Loucy (cell line): ENCODE results near the gene SDHA.
"Not testable (repeated sequence)": the region's sequence is repeated elsewhere in the genome, so short reads cannot be mapped to it uniquely, and the experiment has no call there.

Source experiments
- H2AFZ ChIP-seq: fragments of 200-600 bp; sonication (generic); 2 replicates; pipeline ENCODE4 v1.6.0; 2016; ENCODE audit warnings: antibody characterized with exemption, mild to moderate bottlenecking, low read length, moderate library complexity
- H3F3A ChIP-seq: fragments of 200-600 bp; 2 replicates; pipeline ENCODE4 v1.6.0; 2016; ENCODE audit warnings: antibody characterized with exemption, low read depth, mild to moderate bottlenecking
- H3K27me3 ChIP-seq: fragments of 200-600 bp; sonication (generic); 2 replicates; pipeline ENCODE4 v1.6.1; 2014; ENCODE audit warnings: low read length, mild to moderate bottlenecking; ENCODE audit not compliant: insufficient read depth, poor library complexity, severe bottlenecking
- H3K36me3 ChIP-seq: fragments of 200-600 bp; sonication (generic); 2 replicates; pipeline ENCODE4 v1.6.1; 2016; ENCODE audit warnings: low read length; ENCODE audit not compliant: insufficient read depth
- H3K4me1 ChIP-seq: fragments of 200-600 bp; sonication (generic); 2 replicates; pipeline ENCODE4 v1.5.1; 2014; ENCODE audit warnings: low read length, mild to moderate bottlenecking; ENCODE audit not compliant: insufficient read depth, poor library complexity, severe bottlenecking
- H3K4me2 ChIP-seq: fragments of 200-600 bp; sonication (generic); 2 replicates; pipeline ENCODE4 v1.6.0; 2014; ENCODE audit warnings: antibody characterized with exemption, low read length, low read depth, mild to moderate bottlenecking; ENCODE audit not compliant: poor library complexity, severe bottlenecking
- H3K4me3 ChIP-seq: fragments of 200-600 bp; sonication (generic); 2 replicates; pipeline ENCODE4 v1.5.1; 2014; ENCODE audit warnings: low read length, mild to moderate bottlenecking, mixed read lengths; ENCODE audit not compliant: poor library complexity, severe bottlenecking
- H3K79me2 ChIP-seq: fragments of 200-600 bp; sonication (generic); 2 replicates; pipeline ENCODE4 v1.6.1; 2014; ENCODE audit warnings: low read length; ENCODE audit not compliant: insufficient read depth
- H3K9ac ChIP-seq: fragments of 200-600 bp; sonication (generic); 2 replicates; pipeline ENCODE4 v1.6.0; 2014; ENCODE audit warnings: mild to moderate bottlenecking, low read depth, low read length, moderate library complexity; ENCODE audit not compliant: poor library complexity, severe bottlenecking
- H3K9me2 ChIP-seq: fragments of 200-600 bp; sonication (generic); replicated peaks from 2 replicates; pipeline ENCODE4 v1.6.1; 2016; ENCODE audit warnings: low read depth, low read length, mixed read lengths
- H3K9me3 ChIP-seq: fragments of 200-600 bp; sonication (generic); 2 replicates; pipeline ENCODE4 v1.6.1; 2014; ENCODE audit warnings: mild to moderate bottlenecking, antibody characterized with exemption, low read length, low read depth; ENCODE audit not compliant: insufficient read depth
- H4K20me1 ChIP-seq: fragments of 200-600 bp; sonication (generic); 2 replicates; pipeline ENCODE4 v1.6.0; 2014; ENCODE audit warnings: antibody characterized with exemption, low read length, mild to moderate bottlenecking; ENCODE audit not compliant: insufficient read depth, poor library complexity, severe bottlenecking
- CTCF ChIP-seq: fragments of 200-600 bp; sonication (generic); conservative IDR thresholded peaks from 2 replicates; pipeline ENCODE4 v1.5.1; 2014; ENCODE audit warnings: mild to moderate bottlenecking, antibody characterized with exemption, low read length
- EZH2phosphoT487 ChIP-seq: fragments of 200-600 bp; IDR thresholded peaks from 2 replicates; pipeline ENCODE4 v1.6.1; 2018; ENCODE audit warnings: antibody characterized with exemption, mild to moderate bottlenecking, moderate library complexity, borderline replicate concordance

SDHA gene

DNA sequence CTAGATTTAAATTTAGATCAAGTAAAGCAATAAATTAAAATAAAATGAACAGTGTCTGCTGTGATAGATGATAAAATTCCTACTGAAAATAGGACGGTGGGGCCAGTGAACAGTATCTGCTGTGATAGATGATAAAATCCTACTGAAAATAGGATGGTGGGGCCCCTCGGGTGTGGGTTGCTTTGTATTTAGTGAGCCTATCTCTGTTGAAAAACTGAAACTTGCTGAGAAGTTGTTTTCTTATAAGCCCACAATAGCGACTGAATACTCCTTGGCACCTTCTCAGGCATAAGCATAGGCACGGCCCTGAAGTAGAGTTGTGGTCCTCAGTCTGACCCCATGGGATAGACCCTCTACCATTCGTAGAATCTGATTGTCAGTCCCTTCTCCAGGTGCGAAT lies 5.7 kb downstream of the SDHA start:
- Histone ChIP-seq H3K9ac (peak overlapping the region; percentile 97), H3K79me2 (peaks cover 96% of the 10 kb centered on the region), H3K4me2 (peak overlapping the region; percentile 90), H3K4me1 (peaks cover 41% of the 10 kb centered on the region), H3K4me3 (peak overlapping the region; percentile 98), H3K9me2 (no peaks in the 10 kb centered on the region), H3K36me3 (peaks cover 61% of the 10 kb centered on the region), H3K27me3 (peaks cover 2% of the 10 kb centered on the region), H3F3A (no peaks in the 10 kb centered on the region), H2AFZ (no peak overlapping the region), H4K20me1 (peaks cover 79% of the 10 kb centered on the region), H3K9me3 (no peaks in the 10 kb centered on the region)
- TF ChIP-seq CTCF, result no peak
- TF ChIP-seq EZH2phosphoT487, result no peak

DNA sequence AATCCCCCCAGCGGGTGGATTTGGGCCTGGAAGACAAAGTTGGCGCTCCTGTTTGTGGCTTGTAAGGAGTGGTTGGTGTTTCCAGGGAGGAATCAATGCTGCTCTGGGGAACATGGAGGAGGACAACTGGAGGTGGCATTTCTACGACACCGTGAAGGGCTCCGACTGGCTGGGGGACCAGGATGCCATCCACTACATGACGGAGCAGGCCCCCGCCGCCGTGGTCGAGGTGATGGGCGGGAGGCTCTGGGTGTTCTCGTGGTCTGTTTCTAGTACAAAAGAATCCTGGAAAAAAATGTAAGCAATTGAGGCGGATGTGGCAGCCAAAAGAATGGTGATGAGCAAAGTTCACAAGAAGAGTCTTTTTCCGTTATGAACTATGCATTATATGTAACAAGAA lies 7.2 kb downstream of the SDHA start:
- peaks cover 81% of the 10 kb centered on the region for H4K20me1 ChIP-seq
- H3K4me2 ChIP-seq, result no peak overlapping the region
- H2AFZ ChIP-seq, result no peak overlapping the region
- TF ChIP-seq EZH2phosphoT487 (no peak), CTCF (no peak)
- H3K27me3 ChIP-seq, result no peaks in the 10 kb centered on the region
- peaks cover 35% of the 10 kb centered on the region for H3K4me1 ChIP-seq
- peaks cover 75% of the 10 kb centered on the region for H3K36me3 ChIP-seq
- H3K79me2 ChIP-seq, result peaks cover 92% of the 10 kb centered on the region
- no peaks in the 10 kb centered on the region for H3F3A ChIP-seq
- H3K9me2 ChIP-seq, result no peaks in the 10 kb centered on the region
- no peak overlapping the region for H3K4me3 ChIP-seq
- no peaks in the 10 kb centered on the region for H3K9me3 ChIP-seq
- H3K9ac ChIP-seq, result no peak overlapping the region

DNA sequence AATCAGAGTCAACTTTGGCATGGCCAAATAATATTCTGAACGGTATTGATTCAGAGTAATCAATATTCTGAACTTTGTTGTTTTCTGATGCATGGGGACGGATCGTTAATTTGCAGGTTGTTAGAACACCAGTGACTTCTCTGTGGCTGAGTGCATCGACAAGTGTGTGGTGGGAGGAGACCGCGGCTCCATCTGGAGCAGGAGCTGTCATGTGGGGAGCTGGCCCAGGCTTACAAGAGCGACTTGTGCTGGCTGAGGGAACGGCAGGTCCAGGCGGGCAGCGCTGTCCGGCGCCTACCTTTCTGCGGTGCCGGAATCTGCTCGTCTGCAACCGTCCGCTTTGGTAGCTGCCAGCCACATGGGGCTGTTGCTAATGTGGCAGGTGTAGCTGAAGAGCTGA lies 9.3 kb downstream of the SDHA start:
- peaks cover 19% of the 10 kb centered on the region for H3K4me1 ChIP-seq
- peaks cover 67% of the 10 kb centered on the region for H4K20me1 ChIP-seq
- H3K9me3 ChIP-seq, H3K4me3 ChIP-seq, H2AFZ ChIP-seq, H3K9me2 ChIP-seq, H3K9ac ChIP-seq, H3K27me3 ChIP-seq, H3F3A ChIP-seq, H3K4me2 ChIP-seq: not testable (repeated sequence)
- peaks cover 95% of the 10 kb centered on the region for H3K36me3 ChIP-seq
- H3K79me2 ChIP-seq, result peaks cover 89% of the 10 kb centered on the region

- Histone ChIP-seq H2AFZ (no peak overlapping the region), H3K9me3 (no peaks in the 10 kb centered on the region), H3K36me3 (peaks cover 99% of the 10 kb centered on the region), H3K9ac (no peak overlapping the region), H3K9me2 (no peaks in the 10 kb centered on the region), H3K27me3 (no peaks in the 10 kb centered on the region), H3K4me1 (peaks cover 5% of the 10 kb centered on the region), H3K4me2 (no peak overlapping the region), H3K4me3 (no peak overlapping the region), H4K20me1 (peaks cover 52% of the 10 kb centered on the region), H3F3A (no peaks in the 10 kb centered on the region), H3K79me2 (peaks cover 79% of the 10 kb centered on the region)
- TF ChIP-seq CTCF, result no peak
- no peak for TF ChIP-seq EZH2phosphoT487
Measured at GRCh38 chr5:228886-229285, 10.8 kb downstream of the SDHA start.
